Gastroesophageal sphincter (tissue), 3 donors: Measurements from ENCODE around the gene CAMK2B.

Experiments used
- EP300 ChIP-seq: sonication (generic); formaldehyde crosslinking; IDR thresholded peaks from one replicate; pipeline ENCODE4 v1.6.1; 2017; ENCODE audit warnings: antibody characterized with exemption, mild to moderate bottlenecking
- POLR2A ChIP-seq, 2 donors: fragments of 450-650 bp; IDR thresholded peaks; one replicate each; pipeline ENCODE4 v1.6.1; 2017; ENCODE audit warnings: antibody characterized with exemption in 2 of 2, mild to moderate bottlenecking in 2 of 2, moderate library complexity in 1 of 2
- TF ChIP-seq, protein P1 (sequence below), 4 experiments: fragments of 200-600 bp in 2 of 4; fragments of 450-650 bp in 2 of 4; sonication (generic) in 1 of 4; IDR thresholded peaks; one replicate each; pipeline ENCODE4 v1.5.1; 2017 to 2019; ENCODE audit warnings: antibody characterized with exemption in 4 of 4, mild to moderate bottlenecking in 2 of 4, moderate library complexity in 2 of 4

GRCh38 chr7:44267178-44267577, 58.2 kb downstream of the CAMK2B start:
- TF ChIP-seq, protein P1, sequence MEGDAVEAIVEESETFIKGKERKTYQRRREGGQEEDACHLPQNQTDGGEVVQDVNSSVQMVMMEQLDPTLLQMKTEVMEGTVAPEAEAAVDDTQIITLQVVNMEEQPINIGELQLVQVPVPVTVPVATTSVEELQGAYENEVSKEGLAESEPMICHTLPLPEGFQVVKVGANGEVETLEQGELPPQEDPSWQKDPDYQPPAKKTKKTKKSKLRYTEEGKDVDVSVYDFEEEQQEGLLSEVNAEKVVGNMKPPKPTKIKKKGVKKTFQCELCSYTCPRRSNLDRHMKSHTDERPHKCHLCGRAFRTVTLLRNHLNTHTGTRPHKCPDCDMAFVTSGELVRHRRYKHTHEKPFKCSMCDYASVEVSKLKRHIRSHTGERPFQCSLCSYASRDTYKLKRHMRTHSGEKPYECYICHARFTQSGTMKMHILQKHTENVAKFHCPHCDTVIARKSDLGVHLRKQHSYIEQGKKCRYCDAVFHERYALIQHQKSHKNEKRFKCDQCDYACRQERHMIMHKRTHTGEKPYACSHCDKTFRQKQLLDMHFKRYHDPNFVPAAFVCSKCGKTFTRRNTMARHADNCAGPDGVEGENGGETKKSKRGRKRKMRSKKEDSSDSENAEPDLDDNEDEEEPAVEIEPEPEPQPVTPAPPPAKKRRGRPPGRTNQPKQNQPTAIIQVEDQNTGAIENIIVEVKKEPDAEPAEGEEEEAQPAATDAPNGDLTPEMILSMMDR (IDR thresholded peaks at IDR 0.05), result no peak
- TF ChIP-seq POLR2A (IDR thresholded peaks at IDR 0.05) (no peak), EP300 (no peak)
